GM12891 (cell line): ENCODE results near the gene PMPCA.

Experiments used
- PAX5 ChIP-seq: IDR thresholded peaks from 2 replicates; pipeline ENCODE4 v1.6.1; 2011; ENCODE audit warnings: low read length, moderate library complexity, mild to moderate bottlenecking; ENCODE audit not compliant: insufficient read depth, severe bottlenecking
- POLR2A ChIP-seq: IDR thresholded peaks from 2 replicates; pipeline ENCODE4 v1.6.1; 2011; ENCODE audit warnings: low read depth, low read length, control low read depth
- POLR2AphosphoS5 ChIP-seq: IDR thresholded peaks from 2 replicates; pipeline ENCODE4 v1.6.1; 2011; ENCODE audit warnings: low read depth, low read length, control low read depth
- POU2F2 ChIP-seq: IDR thresholded peaks from 2 replicates; pipeline ENCODE4 v1.6.1; 2011; ENCODE audit warnings: low read depth, mild to moderate bottlenecking, control low read depth, low read length, moderate library complexity
- SPI1 ChIP-seq: IDR thresholded peaks from 2 replicates; pipeline ENCODE4 v1.6.1; 2011; ENCODE audit warnings: low read depth, low read length, control low read depth
- TAF1 ChIP-seq: IDR thresholded peaks from 2 replicates; pipeline ENCODE4 v1.6.1; 2011; ENCODE audit warnings: low read depth, low read length, control low read depth

- TF ChIP-seq POLR2AphosphoS5 (no peak), POLR2A (no peak), POU2F2 (no peak), PAX5 (no peak), TAF1 (no peak), SPI1 (no peak)
These were observed 60.5 kb downstream of the PMPCA start for GRCh38 chr9:136470792-136471469.
